ENCODE data around the gene CAND1.

DNA sequence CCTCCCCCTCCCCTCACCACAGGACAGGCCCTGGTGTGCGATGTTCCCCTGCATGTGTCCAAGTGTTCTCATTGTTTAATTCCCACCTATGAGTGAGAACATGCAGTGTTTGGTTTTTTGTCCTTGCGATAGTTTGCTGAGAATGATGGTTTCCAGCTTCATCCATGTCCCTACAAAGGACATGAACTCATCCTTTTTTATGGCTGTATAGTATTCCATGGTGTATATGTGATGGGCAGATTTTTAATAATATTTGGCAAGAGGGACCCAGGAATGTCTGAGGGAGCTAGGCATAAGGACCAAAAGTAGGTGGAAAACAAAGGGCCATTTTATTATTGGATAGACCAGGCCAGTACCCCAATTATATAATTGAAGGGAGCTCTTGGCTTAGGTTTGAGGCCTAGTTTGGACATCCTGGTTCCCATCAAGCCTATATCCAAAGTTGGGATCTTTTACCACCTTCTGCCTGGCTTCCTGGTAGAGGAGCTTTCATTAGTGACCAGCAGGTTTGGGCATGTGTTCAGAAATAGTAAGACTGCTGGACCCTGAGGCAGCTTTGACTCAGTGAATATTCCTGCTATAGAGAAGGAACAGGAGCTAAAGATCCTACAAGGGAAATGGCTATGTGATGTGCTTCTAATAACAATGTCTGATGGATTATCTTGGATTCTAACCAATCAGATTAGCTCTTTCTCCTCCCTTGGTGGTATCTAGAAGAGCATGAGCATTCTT lies 76.0 kb downstream of the CAND1 start:
- TF ChIP-seq POLR2A (IDR thresholded peaks at IDR 0.05; ENCODE audit: low read depth, low read length) (no peak), POLR2AphosphoS5 (IDR thresholded peaks at IDR 0.05; ENCODE audit: low read depth, low read length) (no peak)

Measured in GM12892 (cell line).